Neutrophil (primary cell): ENCODE data around the gene SYN1.

Experiments
- H3K27ac ChIP-seq: fragments of 200-600 bp; sonication (generic); 2 replicates; pipeline ENCODE4 v1.5.1; 2016; ENCODE audit warnings: mild to moderate bottlenecking, moderate library complexity
- H3K27me3 ChIP-seq: fragments of 200-600 bp; sonication (generic); 2 replicates; pipeline ENCODE4 v1.6.0; 2016; ENCODE audit warnings: mild to moderate bottlenecking
- H3K36me3 ChIP-seq: fragments of 200-600 bp; sonication (generic); 2 replicates; pipeline ENCODE4 v1.5.1; 2017
- H3K4me1 ChIP-seq, 2 experiments: fragments of 200-600 bp in 1 of 2; sonication (generic) in 1 of 2; 1 replicate in 1 of 2; 2 replicates in 1 of 2; pipeline versions ENCODE4 v1.5.1 to v1.6.1; 2013 to 2016; ENCODE audit warnings: low read depth in 1 of 2, low read length in 1 of 2, mild to moderate bottlenecking in 1 of 2, moderate library complexity in 1 of 2; ENCODE audit not compliant: control insufficient read depth in 1 of 2, insufficient read depth in 1 of 2
- H3K4me3 ChIP-seq, 2 experiments: fragments of 200-600 bp in 1 of 2; sonication (generic) in 1 of 2; 1 replicate in 1 of 2; 2 replicates in 1 of 2; pipeline ENCODE4 v1.5.1; 2013 to 2016; ENCODE audit warnings: low read depth in 1 of 2, low read length in 1 of 2, mild to moderate bottlenecking in 1 of 2, moderate library complexity in 1 of 2
- H3K9me3 ChIP-seq: fragments of 200-600 bp; sonication (generic); 2 replicates; pipeline ENCODE4 v1.5.1; 2016
- CTCF ChIP-seq: fragments of 200-600 bp; sonication (generic); IDR thresholded peaks from 2 replicates; pipeline ENCODE4 v1.5.1; 2016; ENCODE audit warnings: antibody characterized with exemption

The SYN1 gene

GRCh38 chrX:47638816-47639215, 19.2 kb upstream of the SYN1 start:
- Histone ChIP-seq H3K36me3 (no peaks in the 10 kb centered on the region), H3K9me3 (no peaks in the 10 kb centered on the region), H3K4me3 (no peak overlapping the region), H3K4me1 (peaks cover 28 to 31% of the 10 kb centered on the region in 2 experiments), H3K27ac (no peak overlapping the region), H3K27me3 (no peaks in the 10 kb centered on the region)
- no peak for TF ChIP-seq CTCF

- peaks cover 38 to 40% of the 10 kb centered on the region in 2 experiments for H3K4me1 ChIP-seq
- H3K9me3 ChIP-seq, result no peaks in the 10 kb centered on the region
- peak; percentile 32 for TF ChIP-seq CTCF
- H3K36me3 ChIP-seq, result no peaks in the 10 kb centered on the region
- peak overlapping the region; percentile 80 for H3K27ac ChIP-seq
- peak overlapping the region; percentile 67 to 68 for H3K4me3 ChIP-seq
- no peaks in the 10 kb centered on the region for H3K27me3 ChIP-seq
Measured at GRCh38 chrX:47637546-47638195, 18.0 kb upstream of the SYN1 start.

GRCh38 chrX:47634871-47635575, 15.4 kb upstream of the SYN1 start:
- H3K9me3 ChIP-seq, result no peaks in the 10 kb centered on the region
- H3K4me3 ChIP-seq, result no peak overlapping the region
- no peaks in the 10 kb centered on the region for H3K36me3 ChIP-seq
- H3K27ac ChIP-seq, result peak overlapping the region; percentile 97
- TF ChIP-seq CTCF, result no peak
- H3K27me3 ChIP-seq, result no peaks in the 10 kb centered on the region
- H3K4me1 ChIP-seq, result peaks cover 64 to 66% of the 10 kb centered on the region in 2 experiments

GRCh38 chrX:47633689-47634590, 14.3 kb upstream of the SYN1 start:
- no peaks in the 10 kb centered on the region for H3K9me3 ChIP-seq
- H3K4me1 ChIP-seq, result peaks cover 66 to 70% of the 10 kb centered on the region in 2 experiments
- TF ChIP-seq CTCF, result no peak
- H3K27ac ChIP-seq, result peak overlapping the region; percentile 97
- no peaks in the 10 kb centered on the region for H3K27me3 ChIP-seq
- H3K36me3 ChIP-seq, result no peaks in the 10 kb centered on the region
- no peak overlapping the region for H3K4me3 ChIP-seq

- peaks cover 69 to 78% of the 10 kb centered on the region in 2 experiments for H3K4me1 ChIP-seq
- no peaks in the 10 kb centered on the region for H3K9me3 ChIP-seq
- H3K36me3 ChIP-seq, result peaks cover 6% of the 10 kb centered on the region
- no peak for TF ChIP-seq CTCF
- no peaks in the 10 kb centered on the region for H3K27me3 ChIP-seq
- peak overlapping the region; percentile 17 to 28 for H3K4me3 ChIP-seq
- H3K27ac ChIP-seq, result peak overlapping the region; percentile 97
Measured at GRCh38 chrX:47632666-47633065, 13.0 kb upstream of the SYN1 start.
